AG04449 (cell line): ENCODE data around the gene TRIM34.
"Not testable (repeated sequence)": the region's sequence is repeated elsewhere in the genome, so short reads cannot be mapped to it uniquely, and the experiment has no call there.

Source experiments
- CTCF ChIA-PET: fragments of 350-600 bp; formaldehyde crosslinking; extraction: SDS; loops from one replicate; lab custom pipeline; 2021; ENCODE audit warnings: antibody characterized with exemption; lab: Yijun Ruan, JAX
- POLR2A ChIA-PET: fragments of 400-600, 350-600 bp; formaldehyde crosslinking; extraction: SDS; loops from one replicate; lab custom pipeline; 2020; ENCODE audit warnings: antibody characterized with exemption, inconsistent platforms; lab: Yijun Ruan, JAX
- DNase-seq: peaks from one replicate; pipeline ENCODE4 v3.0.0-alpha.2; 2010; ENCODE audit warnings: low read depth, low spot score
- H3K4me3 ChIP-seq: 2 replicates; pipeline ENCODE4 v1.5.1; 2011; ENCODE audit warnings: low read depth, mild to moderate bottlenecking, control low read depth, low read length
- TF ChIP-seq, protein P1 (sequence below): IDR thresholded peaks from one replicate; pipeline ENCODE4 v1.5.1; 2011; ENCODE audit warnings: mild to moderate bottlenecking, moderate library complexity, low read length, control low read depth, inconsistent platforms; ENCODE audit not compliant: insufficient read depth; ENCODE audit errors: missing control alignments

Gene TRIM34

DNA sequence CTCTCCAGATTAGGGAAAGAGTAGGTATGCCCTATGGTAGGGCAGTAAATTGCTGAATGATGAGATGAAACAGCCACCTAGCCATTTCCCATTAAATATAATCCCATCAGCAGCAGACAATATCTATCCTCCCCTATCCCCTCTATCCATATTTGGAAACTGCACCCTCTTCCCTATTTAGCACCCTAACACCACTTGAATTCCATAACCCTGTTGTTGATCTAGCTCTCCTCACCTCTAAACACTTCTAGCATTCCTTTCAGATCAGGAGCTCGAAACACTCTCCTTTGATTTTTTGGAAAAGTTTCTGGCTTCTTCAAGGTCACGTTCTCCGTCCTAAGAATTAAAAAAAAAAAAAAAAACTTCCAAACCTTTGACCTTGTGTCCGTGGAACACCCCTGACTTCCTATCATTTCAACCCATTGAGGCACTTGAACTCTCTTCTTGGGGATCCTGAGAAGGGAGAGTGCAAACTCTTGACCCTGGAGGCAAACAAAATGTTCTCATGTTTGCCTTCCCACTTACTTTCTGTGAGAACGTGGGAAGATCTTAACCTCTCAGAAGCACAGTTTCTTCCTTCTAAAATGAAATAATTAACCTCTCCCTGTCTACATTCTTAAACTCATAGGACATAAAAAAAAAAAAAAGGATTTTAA, 41.1 kb downstream of the TRIM34 start:
- ChIA-PET POLR2A (no interaction called here), CTCF (interaction anchor here (0.6 to 0.9 kb wide), 3 partner anchors 13 to 267 kb away, joined by 3 read pairs; no protein-coding TSS in a partner anchor)
- TF ChIP-seq, protein P1, sequence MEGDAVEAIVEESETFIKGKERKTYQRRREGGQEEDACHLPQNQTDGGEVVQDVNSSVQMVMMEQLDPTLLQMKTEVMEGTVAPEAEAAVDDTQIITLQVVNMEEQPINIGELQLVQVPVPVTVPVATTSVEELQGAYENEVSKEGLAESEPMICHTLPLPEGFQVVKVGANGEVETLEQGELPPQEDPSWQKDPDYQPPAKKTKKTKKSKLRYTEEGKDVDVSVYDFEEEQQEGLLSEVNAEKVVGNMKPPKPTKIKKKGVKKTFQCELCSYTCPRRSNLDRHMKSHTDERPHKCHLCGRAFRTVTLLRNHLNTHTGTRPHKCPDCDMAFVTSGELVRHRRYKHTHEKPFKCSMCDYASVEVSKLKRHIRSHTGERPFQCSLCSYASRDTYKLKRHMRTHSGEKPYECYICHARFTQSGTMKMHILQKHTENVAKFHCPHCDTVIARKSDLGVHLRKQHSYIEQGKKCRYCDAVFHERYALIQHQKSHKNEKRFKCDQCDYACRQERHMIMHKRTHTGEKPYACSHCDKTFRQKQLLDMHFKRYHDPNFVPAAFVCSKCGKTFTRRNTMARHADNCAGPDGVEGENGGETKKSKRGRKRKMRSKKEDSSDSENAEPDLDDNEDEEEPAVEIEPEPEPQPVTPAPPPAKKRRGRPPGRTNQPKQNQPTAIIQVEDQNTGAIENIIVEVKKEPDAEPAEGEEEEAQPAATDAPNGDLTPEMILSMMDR, result no peak
- no peak for DNase-seq
- no peak overlapping the region for H3K4me3 ChIP-seq

GRCh38 chr11:5666402-5666793, 41.6 kb downstream of the TRIM34 start:
- ChIA-PET CTCF (interaction anchor here (0.6 kb wide), 2 partner anchors 12 to 266 kb away, joined by 3 read pairs; no protein-coding TSS in a partner anchor), POLR2A (no interaction called here)
- TF ChIP-seq, protein P1, result no peak
- H3K4me3 ChIP-seq, result no peak overlapping the region
- DNase-seq, result no peak

DNA sequence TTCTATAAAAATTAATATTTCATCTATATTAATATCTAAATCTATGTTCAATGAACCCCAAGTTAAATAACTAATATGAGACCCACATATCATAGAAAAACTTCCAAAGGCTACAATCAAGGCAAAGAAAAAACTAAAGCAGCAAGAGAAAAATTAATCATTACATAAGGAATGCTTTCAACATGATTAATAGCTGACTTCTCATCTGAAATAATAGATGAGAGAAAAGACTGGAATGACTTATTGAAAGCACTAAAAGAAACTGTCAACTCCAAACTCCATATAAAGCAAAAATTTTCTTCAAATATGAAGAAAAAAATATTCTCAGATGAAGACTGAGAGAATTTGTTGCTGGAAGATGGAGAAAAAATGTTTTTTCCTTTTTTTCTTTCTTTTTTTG, 47.0 kb downstream of the TRIM34 start:
- POLR2A ChIA-PET, result no interaction called here
- no peak overlapping the region for H3K4me3 ChIP-seq
- TF ChIP-seq, protein P1, result no peak
- CTCF ChIA-PET, result interaction anchor here (1.2 kb wide), 1 partner anchor 75 kb away, joined by 3 read pairs; no protein-coding TSS in a partner anchor
- DNase-seq, result no peak

DNA sequence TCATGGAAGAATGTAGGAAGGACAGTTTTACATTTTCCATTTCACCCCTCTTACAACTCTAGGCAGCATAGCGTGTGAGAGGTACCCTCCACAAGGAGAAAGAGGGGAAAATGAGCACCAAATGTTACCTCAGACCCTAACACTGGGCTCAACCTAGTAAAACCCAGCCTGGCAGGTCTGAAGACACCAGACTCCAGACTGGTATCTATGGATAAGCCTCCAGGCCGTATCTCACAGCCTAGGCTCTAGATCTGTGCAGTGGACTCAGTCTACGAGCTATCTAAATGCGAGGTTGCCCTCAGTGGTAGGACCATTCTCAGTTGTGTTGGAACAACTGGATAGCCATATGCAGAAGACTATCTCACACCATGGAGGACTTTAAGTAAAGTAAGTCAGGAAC, 49.6 kb downstream of the TRIM34 start:
- H3K4me3 ChIP-seq, result no peak overlapping the region
- POLR2A ChIA-PET, result no interaction called here
- TF ChIP-seq, protein P1, result no peak
- no peak for DNase-seq
- CTCF ChIA-PET, result interaction anchor here (1.6 kb wide), 1 partner anchor 10 kb away, joined by 8 read pairs; the partner anchor contains the start of gene TRIM5

DNA sequence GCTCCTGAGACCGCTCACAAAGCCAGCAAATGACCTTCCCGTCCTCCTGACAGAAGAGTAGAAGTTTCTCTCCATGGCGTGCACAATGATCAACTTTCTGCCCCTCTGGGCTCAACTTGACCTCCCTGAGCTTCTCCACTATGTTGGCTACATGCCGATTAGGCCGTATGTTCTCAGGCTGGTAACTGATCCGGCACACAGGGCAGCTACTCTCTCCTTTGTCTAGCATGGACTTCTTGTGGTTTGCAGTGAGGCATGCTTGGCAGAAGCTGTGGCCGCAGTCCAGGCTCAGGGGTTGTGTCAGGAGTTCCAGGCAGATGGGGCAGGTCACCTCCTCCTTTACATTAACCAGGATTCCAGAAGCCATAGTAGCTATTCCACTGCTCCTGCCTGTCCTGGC, 55.0 kb downstream of the TRIM34 start:
- POLR2A ChIA-PET, result no interaction called here
- CTCF ChIA-PET, result no interaction called here
- DNase-seq, result no peak
- no peak overlapping the region for H3K4me3 ChIP-seq
- TF ChIP-seq, protein P1, result no peak

GRCh38 chr11:5682890-5683441, 58.2 kb downstream of the TRIM34 start:
- CTCF ChIA-PET, H3K4me3 ChIP-seq, POLR2A ChIA-PET, DNase-seq: not testable (repeated sequence)

DNA sequence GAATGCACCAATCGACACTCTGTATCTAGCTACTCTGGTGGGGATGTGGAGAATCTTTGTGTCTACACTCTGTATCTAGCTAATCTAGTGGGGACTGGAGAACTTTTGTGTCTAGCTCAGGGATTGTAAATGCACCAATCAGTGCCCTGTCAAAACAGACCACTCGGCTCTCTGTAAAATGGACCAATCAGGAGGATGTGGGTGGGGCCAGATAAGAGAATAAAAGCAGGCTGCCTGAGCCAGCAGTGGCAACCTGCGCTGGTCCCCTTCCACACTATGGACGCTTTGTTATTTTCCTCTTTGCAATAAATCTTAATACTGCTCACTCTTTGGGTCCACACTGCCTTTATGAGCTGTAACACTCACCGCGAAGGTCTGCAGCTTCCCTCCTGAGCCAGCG, 58.8 kb downstream of the TRIM34 start:
- DNase-seq, POLR2A ChIA-PET: not testable (repeated sequence)
- CTCF ChIA-PET, result interaction anchor here (0.9 to 2.2 kb wide), 6 partner anchors 9 to 208 kb away, joined by 3 to 9 read pairs (median 4); no protein-coding TSS in a partner anchor
- peak overlapping the region; percentile 18 for H3K4me3 ChIP-seq
